GM21825 (cell line): Measurements from ENCODE around the gene FASTK.
"Not testable (repeated sequence)": the region's sequence is repeated elsewhere in the genome, so short reads cannot be mapped to it uniquely, and the experiment has no call there.

Experiments
- ATAC-seq: cut with Tn5 transposase; IDR thresholded peaks from one replicate; pipeline ENCODE4 v1.9.1; 2021; ENCODE audit warnings: mild to moderate bottlenecking, moderate library complexity; ENCODE audit not compliant: unreplicated experiment

The FASTK gene

GRCh38 chr7:151053751-151054150, 26.9 kb downstream of the FASTK start:
- no peak for ATAC-seq

GRCh38 chr7:151053096-151053495, 27.5 kb downstream of the FASTK start:
- no peak for ATAC-seq

- ATAC-seq: no peak
These were observed 29.5 kb downstream of the FASTK start for GRCh38 chr7:151051108-151051507.

- no peak for ATAC-seq
These were observed 31.6 kb downstream of the FASTK start for GRCh38 chr7:151048911-151049463.

- no peak for ATAC-seq
These were observed 32.4 kb downstream of the FASTK start, which contains the start of gene ASIC3 for GRCh38 chr7:151047976-151048815. TSS of gene ASIC3 (plus strand) at chr7:151048531. CDS start at chr7:151048886, 355 bp downstream.

- ATAC-seq: no peak
These were observed 33.7 kb downstream of the FASTK start for GRCh38 chr7:151046603-151047573.

- no peak for ATAC-seq
These were observed 34.6 kb downstream of the FASTK start for GRCh38 chr7:151045967-151046366.

- no peak for ATAC-seq
These were observed 35.3 kb downstream of the FASTK start for GRCh38 chr7:151045262-151045661.

GRCh38 chr7:151043959-151044358, 36.6 kb downstream of the FASTK start:
- no peak for ATAC-seq

GRCh38 chr7:151043449-151043848, 37.2 kb downstream of the FASTK start:
- ATAC-seq: not testable (repeated sequence)

GRCh38 chr7:151040616-151041375, 39.8 kb downstream of the FASTK start:
- ATAC-seq: no peak

- ATAC-seq: no peak
These were observed 40.6 kb downstream of the FASTK start for GRCh38 chr7:151039850-151040548.

GRCh38 chr7:151038951-151039849, 41.4 kb downstream of the FASTK start:
- ATAC-seq: no peak

- no peak for ATAC-seq
These were observed 44.7 kb downstream of the FASTK start for GRCh38 chr7:151035902-151036301.

GRCh38 chr7:151035026-151035717, 45.4 kb downstream of the FASTK start:
- ATAC-seq: no peak

GRCh38 chr7:151034312-151035025, 46.1 kb downstream of the FASTK start:
- ATAC-seq: no peak

GRCh38 chr7:151033864-151034249, 46.8 kb downstream of the FASTK start:
- ATAC-seq: no peak
